ENCODE measurements around the gene CNGB1. TPM values are rescaled to one million over a fixed set of nuclear protein-coding genes. Genes with fewer than 3 reads are reported as not detected.
A peak's percentile ranks its signal among the peaks of the same experiment; 100 is the strongest.

CNGB1 gene
- total and polyA plus RNA-seq, 2 of the 13 experiments (the other 11 are each of a cell fraction or from before 2014, with no cell fraction given) = 0.02 to 0.15 TPM

DNA sequence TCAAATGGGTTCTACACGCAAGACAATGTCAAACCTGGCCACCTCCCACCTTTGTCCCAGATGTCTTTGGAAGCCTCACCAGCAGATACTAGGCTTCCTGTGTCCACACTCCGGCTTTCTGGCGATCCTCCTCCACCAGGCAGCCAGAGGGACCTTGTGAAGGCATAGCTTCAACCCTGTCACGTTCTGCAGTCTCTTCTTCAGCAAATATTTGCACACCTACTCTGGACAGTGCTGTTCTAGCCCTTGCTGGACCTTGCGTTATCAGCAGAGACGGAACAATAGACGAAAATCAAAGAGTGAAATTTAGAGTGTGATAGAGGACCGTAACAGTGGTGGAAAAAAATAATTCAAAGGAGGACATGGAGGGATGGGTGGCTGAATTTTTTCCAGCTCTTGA lies 130.1 kb downstream of the CNGB1 start (continued):
- peak; percentile 18; the same call in 1 of the 2 replicates for TF ChIP-seq ZHX2 (IDR thresholded peaks at IDR 0.05; ENCODE audit: low read depth)
- TF ChIP-seq ZHX2 (CRISPR knock-in tag; IDR thresholded peaks at IDR 0.05; ENCODE audit: borderline replicate concordance) = no peak
- TF ChIP-seq ARHGAP35 (CRISPR knock-in tag; IDR thresholded peaks at IDR 0.05; ENCODE audit: borderline replicate concordance) = no peak
- no peak; the same call in 1 of the 2 replicates for TF ChIP-seq ZNF350 (CRISPR knock-in tag; IDR thresholded peaks at IDR 0.05; ENCODE audit: borderline replicate concordance, low read depth)
- TF ChIP-seq, protein P1, sequence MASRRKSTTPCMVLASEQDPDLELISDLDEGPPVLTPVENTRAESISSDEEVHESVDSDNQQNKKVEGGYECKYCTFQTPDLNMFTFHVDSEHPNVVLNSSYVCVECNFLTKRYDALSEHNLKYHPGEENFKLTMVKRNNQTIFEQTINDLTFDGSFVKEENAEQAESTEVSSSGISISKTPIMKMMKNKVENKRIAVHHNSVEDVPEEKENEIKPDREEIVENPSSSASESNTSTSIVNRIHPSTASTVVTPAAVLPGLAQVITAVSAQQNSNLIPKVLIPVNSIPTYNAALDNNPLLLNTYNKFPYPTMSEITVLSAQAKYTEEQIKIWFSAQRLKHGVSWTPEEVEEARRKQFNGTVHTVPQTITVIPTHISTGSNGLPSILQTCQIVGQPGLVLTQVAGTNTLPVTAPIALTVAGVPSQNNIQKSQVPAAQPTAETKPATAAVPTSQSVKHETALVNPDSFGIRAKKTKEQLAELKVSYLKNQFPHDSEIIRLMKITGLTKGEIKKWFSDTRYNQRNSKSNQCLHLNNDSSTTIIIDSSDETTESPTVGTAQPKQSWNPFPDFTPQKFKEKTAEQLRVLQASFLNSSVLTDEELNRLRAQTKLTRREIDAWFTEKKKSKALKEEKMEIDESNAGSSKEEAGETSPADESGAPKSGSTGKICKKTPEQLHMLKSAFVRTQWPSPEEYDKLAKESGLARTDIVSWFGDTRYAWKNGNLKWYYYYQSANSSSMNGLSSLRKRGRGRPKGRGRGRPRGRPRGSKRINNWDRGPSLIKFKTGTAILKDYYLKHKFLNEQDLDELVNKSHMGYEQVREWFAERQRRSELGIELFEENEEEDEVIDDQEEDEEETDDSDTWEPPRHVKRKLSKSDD (CRISPR knock-in tag; IDR thresholded peaks at IDR 0.05; ENCODE audit: low read depth) = no peak
- no peak for TF ChIP-seq IRF9 (CRISPR knock-in tag; IDR thresholded peaks at IDR 0.05; ENCODE audit: borderline replicate concordance)
- TF ChIP-seq, protein P2, sequence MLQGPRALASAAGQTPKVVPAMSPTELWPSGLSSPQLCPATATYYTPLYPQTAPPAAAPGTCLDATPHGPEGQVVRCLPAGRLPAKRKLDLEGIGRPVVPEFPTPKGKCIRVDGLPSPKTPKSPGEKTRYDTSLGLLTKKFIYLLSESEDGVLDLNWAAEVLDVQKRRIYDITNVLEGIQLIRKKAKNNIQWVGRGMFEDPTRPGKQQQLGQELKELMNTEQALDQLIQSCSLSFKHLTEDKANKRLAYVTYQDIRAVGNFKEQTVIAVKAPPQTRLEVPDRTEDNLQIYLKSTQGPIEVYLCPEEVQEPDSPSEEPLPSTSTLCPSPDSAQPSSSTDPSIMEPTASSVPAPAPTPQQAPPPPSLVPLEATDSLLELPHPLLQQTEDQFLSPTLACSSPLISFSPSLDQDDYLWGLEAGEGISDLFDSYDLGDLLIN (CRISPR knock-in tag; IDR thresholded peaks at IDR 0.05; ENCODE audit: borderline replicate concordance) = no peak
- TF ChIP-seq, protein P3, sequence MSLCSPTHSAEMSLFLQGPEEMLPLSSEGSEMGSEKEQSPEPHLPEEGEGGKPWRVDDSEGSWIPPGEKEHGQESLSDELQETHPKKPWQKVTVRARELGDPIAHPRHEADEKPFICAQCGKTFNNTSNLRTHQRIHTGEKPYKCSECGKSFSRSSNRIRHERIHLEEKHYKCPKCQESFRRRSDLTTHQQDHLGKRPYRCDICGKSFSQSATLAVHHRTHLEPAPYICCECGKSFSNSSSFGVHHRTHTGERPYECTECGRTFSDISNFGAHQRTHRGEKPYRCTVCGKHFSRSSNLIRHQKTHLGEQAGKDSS (CRISPR knock-in tag; IDR thresholded peaks at IDR 0.05; ENCODE audit: borderline replicate concordance, low read depth) = no peak
- no peak for TF ChIP-seq TBX3 (IDR thresholded peaks at IDR 0.05; ENCODE audit: borderline replicate concordance)
- TF ChIP-seq ASH2L (IDR thresholded peaks at IDR 0.05; ENCODE audit: insufficient read length, low read depth, low read length) = no peak
- 0 out of 2 replicates have a peak, but pooled peaks have one; percentile 34 for TF ChIP-seq ZKSCAN8 (CRISPR knock-in tag; IDR thresholded peaks at IDR 0.05; ENCODE audit: borderline replicate concordance)
- TF ChIP-seq ZNF354B (CRISPR knock-in tag; IDR thresholded peaks at IDR 0.05) = no peak
- no peak for TF ChIP-seq ZSCAN31 (CRISPR knock-in tag; IDR thresholded peaks at IDR 0.05; ENCODE audit: low read depth)
- no peak for TF ChIP-seq FUBP1 (CRISPR knock-in tag; IDR thresholded peaks at IDR 0.05; ENCODE audit: borderline replicate concordance)

Data from HepG2 (cell line).